IPS-NIHi7 (cell line): Measurements from ENCODE around the gene ICA1.

Experiments used
- DNase-seq: peaks from one replicate; pipeline ENCODE4 v3.0.0; 2012; ENCODE audit warnings: mixed read lengths; ENCODE audit errors: extremely low spot score

The ICA1 gene

GRCh38 chr7:8133188-8133848, 128.6 kb downstream of the ICA1 start:
- no peak for DNase-seq

GRCh38 chr7:8131694-8132605, 130.0 kb downstream of the ICA1 start:
- no peak for DNase-seq

DNA sequence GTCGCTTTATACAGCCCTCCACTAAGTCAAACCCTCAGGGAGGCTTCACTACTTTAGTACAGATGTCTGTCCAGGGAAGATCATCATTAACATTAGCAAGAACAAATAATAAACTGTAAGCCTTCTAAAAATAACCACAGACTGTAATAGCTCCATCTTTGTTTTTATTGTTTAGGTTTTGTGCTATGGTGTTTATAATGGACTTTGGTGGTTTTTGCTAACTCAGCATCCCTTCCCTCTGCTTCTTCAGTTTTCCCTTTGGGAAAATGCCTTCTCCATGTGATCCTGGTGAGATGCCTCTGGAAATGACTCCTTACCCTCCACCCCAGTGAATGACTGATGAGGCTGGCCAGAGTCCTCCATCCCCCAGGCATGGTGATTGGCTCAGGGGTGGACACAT, 131.3 kb downstream of the ICA1 start:
- DNase-seq, result no peak

GRCh38 chr7:8129318-8129659, 132.7 kb downstream of the ICA1 start:
- DNase-seq, result no peak

DNA sequence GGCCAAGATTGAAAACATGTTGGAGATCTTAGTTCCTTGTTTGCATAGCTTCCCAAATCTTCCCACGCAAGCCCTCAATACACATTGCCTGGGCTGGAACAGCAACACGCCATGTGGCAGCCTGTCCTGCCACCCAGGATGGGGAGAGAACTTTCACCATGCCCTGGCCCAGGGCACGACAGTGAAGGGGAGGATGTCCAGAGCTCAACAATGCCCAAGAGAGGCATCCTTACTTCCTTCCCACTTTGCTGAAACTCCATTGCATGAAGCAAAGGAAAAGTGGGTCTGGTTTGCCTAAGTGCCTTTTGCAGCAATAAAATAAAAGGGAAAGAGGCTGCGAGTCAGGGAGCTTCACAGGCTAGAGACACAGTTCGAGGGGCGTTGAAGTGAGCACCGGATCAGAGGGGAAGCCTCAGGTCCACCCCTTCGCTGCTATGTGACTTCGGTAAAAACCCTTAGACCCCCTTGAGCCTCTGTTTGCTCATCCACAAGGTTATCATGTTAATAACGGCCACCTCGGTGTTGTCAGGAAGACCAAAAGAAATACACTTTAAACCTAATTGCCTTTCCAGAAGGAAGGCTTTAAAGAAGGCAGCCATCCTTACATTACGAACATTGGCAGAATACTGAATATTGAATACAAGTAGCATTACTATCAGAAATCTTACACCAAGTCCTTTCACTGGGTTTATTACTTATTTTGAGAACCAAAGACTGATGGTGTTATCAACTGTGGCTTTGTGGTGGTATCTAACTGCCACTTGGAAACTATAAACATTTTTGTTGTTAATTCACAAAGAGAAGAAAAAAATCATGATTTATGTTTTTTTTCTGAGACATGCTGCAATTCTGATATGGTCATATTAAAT, 133.3 kb downstream of the ICA1 start:
- DNase-seq, result no peak

DNA sequence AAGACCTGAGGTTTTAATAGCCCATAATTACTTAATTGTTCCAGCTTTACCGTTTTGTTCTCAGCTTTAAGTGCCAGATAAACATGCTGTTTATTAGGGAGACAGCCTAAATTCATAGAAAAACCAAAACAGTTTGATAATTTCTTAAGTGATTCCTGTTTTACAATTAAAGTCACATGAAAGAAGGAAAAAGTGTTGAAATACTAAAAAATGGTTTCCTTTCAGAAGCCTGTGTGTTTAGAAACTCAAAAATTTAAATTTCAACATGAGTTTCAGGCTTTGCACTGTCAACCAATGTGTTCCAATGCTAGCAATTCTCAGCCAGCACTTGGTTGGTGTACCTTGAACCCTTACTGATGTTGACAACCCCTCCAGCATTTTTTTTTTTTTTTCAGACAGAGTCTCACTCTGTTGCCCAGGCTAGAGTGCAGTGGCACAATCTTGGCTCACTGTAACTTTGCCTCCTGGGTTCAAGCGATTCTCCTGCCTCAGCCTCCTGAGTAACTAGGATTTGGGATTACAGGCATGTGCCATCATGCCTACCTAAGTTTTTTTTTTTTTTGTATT, 135.3 kb downstream of the ICA1 start:
- no peak for DNase-seq

DNA sequence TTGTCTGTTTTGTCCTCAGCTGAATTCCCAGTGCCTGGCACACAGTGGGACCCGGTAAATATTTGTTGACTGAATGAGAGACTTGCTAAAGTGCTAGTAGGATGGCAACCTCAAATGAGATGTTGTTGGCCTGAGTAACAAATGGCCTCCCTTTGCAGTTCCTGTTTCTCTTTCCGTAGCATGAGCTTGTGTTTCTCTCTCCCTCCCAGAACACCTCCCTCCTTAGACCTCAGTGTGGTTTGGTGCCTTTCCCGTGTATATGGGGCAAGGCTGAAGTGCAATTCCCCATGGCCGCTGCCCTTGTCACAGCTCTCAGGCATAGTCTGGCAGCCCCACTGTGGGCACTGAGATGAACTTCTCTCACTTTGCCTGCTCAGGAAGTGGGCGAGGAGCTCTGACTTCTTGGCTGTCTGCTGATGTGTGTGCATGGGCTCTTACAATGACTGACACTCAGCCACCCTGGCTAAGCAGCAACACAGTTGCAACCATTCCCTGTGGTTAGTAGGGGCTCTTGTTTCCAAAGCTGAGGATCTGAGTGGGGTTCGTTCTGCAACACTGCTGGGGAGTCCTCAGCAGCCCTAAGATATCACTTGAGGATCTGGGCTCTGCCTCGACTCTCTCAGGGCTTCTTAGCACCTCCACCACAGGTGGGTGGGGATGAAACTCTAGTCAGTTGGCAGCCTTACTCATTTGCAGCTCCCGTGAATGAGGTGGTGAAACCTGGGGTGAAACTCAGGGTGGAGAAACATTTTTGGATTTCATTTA, 136.1 kb downstream of the ICA1 start:
- no peak for DNase-seq

DNA sequence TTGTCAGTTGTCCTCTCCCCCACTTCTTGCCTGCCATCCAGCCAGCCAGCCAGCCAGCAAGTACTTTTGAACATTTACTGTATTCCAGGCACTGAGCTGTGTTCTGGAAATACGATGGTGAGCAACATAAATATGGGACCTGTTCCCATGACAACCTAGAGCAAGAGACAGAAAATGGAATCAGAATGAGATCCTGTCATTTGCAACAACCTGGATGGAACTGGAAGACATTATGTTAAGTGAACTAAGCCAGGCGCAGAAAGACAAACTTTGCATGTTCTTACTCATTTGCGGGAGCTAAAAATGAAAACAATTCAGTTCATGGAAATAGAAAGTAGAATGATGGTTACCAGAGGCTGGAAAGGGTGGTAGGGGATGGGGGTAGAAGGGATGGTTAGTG, 140.7 kb downstream of the ICA1 start:
- DNase-seq, result no peak

GRCh38 chr7:8120390-8121058, 141.4 kb downstream of the ICA1 start:
- no peak for DNase-seq

DNA sequence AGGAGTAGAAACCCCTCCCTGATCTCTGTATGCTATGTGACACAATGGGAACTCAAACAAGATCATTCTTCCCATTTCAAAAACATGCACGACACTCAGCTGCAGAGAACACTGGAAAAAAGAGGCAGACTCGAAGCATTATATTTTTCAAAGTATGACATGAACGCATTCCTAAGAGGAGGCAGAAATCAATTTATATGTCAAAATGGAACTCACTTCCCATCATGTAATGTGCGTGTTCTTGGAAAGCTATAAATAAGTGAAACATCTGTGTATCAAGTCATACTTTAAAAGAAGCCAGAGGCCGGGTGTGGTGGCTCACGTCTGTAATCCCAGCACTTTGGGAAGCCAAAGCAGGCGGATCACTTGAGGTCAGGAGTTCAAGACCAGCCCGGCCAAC, 142.7 kb downstream of the ICA1 start:
- DNase-seq, result no peak

- no peak for DNase-seq
Measured at GRCh38 chr7:8117195-8117594, 144.8 kb downstream of the ICA1 start.

DNA sequence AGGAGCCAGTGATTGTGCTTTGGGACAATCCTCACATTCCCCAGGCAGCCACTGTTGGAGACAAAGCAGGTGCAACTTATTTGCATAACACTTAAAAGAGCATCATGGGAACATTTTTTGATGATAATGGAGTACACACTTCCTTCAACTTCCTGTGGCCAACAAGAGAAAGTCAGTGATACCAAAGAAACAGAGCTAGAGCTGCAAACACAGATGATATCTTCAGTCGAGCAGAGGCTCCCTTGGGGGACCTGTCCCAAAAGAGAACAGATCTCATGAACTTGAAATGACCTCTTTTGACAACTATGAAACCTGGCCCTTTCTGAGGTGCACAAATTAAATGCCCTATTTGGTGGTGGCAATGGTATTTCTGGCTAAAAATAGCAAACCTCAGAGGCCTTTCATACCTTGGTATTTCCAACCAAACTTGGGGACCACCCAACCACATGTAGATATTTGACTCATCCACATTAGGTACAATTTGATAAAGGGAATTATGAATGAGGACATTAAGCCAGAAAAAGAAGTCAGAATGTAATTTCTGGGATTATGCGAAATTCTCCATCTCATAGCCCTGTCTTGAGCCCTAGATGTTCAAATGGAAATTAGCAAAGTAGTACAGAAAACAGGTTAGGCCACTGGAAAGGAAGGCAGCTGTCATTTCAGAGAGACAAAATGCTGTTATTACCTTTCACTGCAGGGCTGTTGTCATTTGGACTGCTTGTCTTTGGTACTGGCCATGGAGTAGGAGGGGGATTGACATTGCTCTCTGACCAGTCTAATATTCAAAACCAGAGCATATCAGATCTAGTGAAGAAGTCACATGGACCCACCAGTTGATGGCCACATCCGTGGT, 146.2 kb downstream of the ICA1 start:
- no peak for DNase-seq

- DNase-seq, result no peak
Measured at GRCh38 chr7:8114175-8114574, 147.8 kb downstream of the ICA1 start.

GRCh38 chr7:8113184-8113583, 148.8 kb downstream of the ICA1 start:
- DNase-seq, result no peak

- DNase-seq, result no peak
Measured at GRCh38 chr7:8112685-8113084, 149.3 kb downstream of the ICA1 start.

DNA sequence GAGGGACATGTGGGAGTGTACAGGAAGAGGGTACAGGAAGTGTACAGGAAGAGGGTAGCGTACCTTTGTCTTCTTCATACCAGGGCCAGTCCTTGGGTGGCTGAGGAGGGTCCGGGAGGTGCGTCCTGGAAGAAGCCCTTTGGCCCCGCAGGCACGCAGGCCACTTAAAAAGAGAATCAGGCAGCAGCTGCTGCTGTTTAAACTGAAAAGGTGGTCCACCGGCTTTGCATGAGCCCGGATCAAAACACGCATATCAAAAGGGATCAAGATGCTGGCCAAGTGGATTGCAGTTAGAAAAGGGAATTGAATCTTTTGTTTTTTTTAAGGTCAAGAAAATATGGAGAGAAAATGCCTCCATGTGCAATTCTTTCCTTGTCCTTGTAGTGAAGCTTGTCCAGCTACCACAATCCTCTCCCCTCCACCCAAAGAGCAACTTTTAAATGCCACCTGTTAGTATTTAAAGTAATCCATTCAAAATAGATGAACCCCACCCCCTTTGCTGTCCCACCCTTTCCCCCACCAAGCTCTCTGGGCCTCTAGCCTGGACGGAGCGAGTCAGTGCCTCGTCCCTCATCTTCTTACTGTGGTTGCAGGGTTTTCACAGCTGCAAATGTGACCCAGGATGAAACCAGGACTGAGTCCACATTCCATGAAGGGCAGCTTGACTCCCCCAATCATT, 150.5 kb downstream of the ICA1 start:
- no peak for DNase-seq

DNA sequence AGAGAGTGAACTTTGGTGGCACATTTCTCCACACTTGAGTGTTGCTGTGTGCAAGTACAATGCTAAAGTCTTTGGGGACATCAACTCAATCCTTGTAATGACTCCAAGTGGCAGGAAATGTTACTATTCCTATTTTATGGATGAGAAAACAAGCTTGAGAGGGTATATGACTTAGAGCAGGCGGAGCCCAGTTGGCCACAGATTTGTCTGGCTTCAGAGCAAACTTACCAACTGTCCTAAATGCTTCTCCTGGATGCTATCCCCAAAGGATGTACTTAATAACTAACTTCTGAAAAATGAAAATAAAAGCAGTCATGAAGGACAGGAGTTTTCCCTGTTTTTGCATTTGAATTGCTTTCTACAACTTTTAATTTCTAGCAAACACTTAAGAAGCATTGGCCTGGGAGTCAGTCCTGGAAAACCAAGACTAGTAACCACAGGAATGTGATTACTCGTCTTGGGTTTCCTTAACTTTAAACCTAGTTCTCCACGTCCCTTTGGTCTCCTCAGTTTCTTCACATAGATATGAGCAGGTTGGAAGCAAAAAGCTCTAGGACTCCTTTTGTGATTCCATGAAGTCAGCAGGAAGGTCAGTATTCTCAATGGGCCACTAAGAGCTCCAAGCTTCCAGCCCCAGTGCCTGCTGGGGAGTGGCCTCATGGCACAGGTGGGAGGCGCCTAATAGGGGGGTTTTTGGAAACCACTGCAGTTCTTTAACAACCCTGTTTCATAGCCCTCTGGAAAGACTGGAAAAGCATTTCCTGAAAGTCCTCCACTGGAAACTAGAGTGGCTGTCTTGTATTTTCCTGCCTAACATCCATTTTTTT, 152.6 kb downstream of the ICA1 start:
- no peak for DNase-seq

DNA sequence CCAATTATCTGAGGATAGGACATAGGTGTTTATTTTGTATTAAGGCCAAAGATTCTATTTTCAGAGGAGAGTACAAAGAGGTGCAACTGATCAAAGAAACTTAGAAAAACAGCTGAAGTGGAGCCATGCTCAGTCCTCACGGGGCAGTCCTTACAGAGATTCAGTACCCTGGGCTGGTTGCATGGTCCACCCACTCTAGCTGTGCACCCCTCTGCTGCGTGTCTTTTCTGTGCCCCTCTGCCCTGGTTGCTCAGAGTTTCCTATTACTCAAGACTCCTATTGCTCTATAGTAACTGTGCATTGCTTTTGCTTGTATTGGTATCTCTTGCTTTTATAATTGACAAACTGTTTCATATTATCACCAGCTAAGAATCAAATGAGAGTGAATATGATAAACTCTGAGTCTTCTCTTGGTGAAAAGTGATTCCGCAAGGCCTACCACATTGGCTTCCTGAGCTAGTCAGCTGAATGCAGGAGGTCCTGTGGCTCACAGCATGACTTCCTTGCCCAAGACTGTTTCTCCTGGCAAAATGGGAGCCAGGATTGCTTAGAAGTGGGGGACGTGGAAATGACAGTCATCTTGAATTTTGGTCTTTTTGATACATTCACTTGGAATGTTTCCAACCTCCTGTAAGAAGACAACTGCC, 156.4 kb downstream of the ICA1 start:
- DNase-seq, result no peak
